Activated T-cell treated with anti-CD3 and anti-CD28 coated beads for 24 hours (primary cell): ENCODE measurements around the gene TIAM1.

Experiments used
- DNase-seq: peaks from one replicate; pipeline ENCODE4 v3.0.0-alpha.2; 2020; ENCODE audit warnings: low read depth

Gene TIAM1

GRCh38 chr21:31352836-31353235 is 8.8 kb upstream of the TIAM1 start:
- no peak for DNase-seq

GRCh38 chr21:31351960-31352359 is 7.9 kb upstream of the TIAM1 start:
- DNase-seq, result no peak

GRCh38 chr21:31351438-31351837 is 7.4 kb upstream of the TIAM1 start:
- no peak for DNase-seq

- no peak for DNase-seq
Measured at GRCh38 chr21:31349208-31349607, 5.1 kb upstream of the TIAM1 start.

GRCh38 chr21:31348188-31348587 is 4.1 kb upstream of the TIAM1 start:
- DNase-seq, result no peak

GRCh38 chr21:31347435-31348032 is 3.5 kb upstream of the TIAM1 start:
- DNase-seq, result no peak

GRCh38 chr21:31346256-31346821 is 2.3 kb upstream of the TIAM1 start:
- DNase-seq, result no peak

- DNase-seq, result no peak
Measured at GRCh38 chr21:31345136-31345535, 1.1 kb upstream of the TIAM1 start.

GRCh38 chr21:31343030-31343510 is 991 bp downstream of the TIAM1 start:
- DNase-seq, result no peak

- no peak for DNase-seq
Measured at GRCh38 chr21:31342348-31342747, 1.7 kb downstream of the TIAM1 start.

GRCh38 chr21:31340942-31341487 is 3.0 kb downstream of the TIAM1 start:
- no peak for DNase-seq

- no peak for DNase-seq
Measured at GRCh38 chr21:31340514-31340913, 3.5 kb downstream of the TIAM1 start.

- no peak for DNase-seq
Measured at GRCh38 chr21:31339721-31340120, 4.3 kb downstream of the TIAM1 start.

GRCh38 chr21:31338908-31339368 is 5.1 kb downstream of the TIAM1 start:
- DNase-seq, result no peak

- DNase-seq, result no peak
Measured at GRCh38 chr21:31337996-31338907, 5.8 kb downstream of the TIAM1 start.

GRCh38 chr21:31337086-31337485 is 7.0 kb downstream of the TIAM1 start:
- DNase-seq, result no peak

GRCh38 chr21:31336739-31337040 is 7.4 kb downstream of the TIAM1 start:
- no peak for DNase-seq

GRCh38 chr21:31335957-31336738 is 7.9 kb downstream of the TIAM1 start:
- DNase-seq, result peak; percentile 36

- DNase-seq, result no peak
Measured at GRCh38 chr21:31334648-31335121, 9.4 kb downstream of the TIAM1 start.

GRCh38 chr21:31332525-31332924 is 11.5 kb downstream of the TIAM1 start:
- DNase-seq, result no peak

GRCh38 chr21:31331231-31331630 is 12.8 kb downstream of the TIAM1 start:
- DNase-seq, result no peak

GRCh38 chr21:31330144-31330483 is 13.9 kb downstream of the TIAM1 start:
- DNase-seq, result no peak
